H9 (cell line): Measurements from ENCODE around the gene RUFY2. TPM values are rescaled to one million over a fixed set of nuclear protein-coding genes. Genes with fewer than 3 reads are reported as not detected.

ENCODE experiments used
- DNase-seq: peaks from one replicate; pipeline ENCODE4 v3.0.0-alpha.2; 2017
- H2AFZ ChIP-seq: one replicate; pipeline ENCODE4 v1.6.1; 2013; ENCODE audit warnings: mild to moderate bottlenecking, low read length, control low read depth, moderate library complexity
- H2AK5ac ChIP-seq: 2 replicates; pipeline ENCODE4 v1.6.1; 2013; ENCODE audit warnings: low read length, control low read depth, mixed read lengths; ENCODE audit not compliant: insufficient read length
- H2BK120ac ChIP-seq: one replicate; pipeline ENCODE4 v1.6.1; 2013; ENCODE audit warnings: low read depth, mild to moderate bottlenecking, low read length, control low read depth, inconsistent platforms; ENCODE audit not compliant: poor library complexity, severe bottlenecking
- H2BK12ac ChIP-seq: 2 replicates; pipeline ENCODE4 v1.6.1; 2013; ENCODE audit warnings: low read length, control low read depth, mixed read lengths, low read depth; ENCODE audit not compliant: insufficient read length
- H2BK15ac ChIP-seq: 2 replicates; pipeline ENCODE4 v1.6.1; 2013; ENCODE audit warnings: low read depth, low read length, control low read depth
- H2BK20ac ChIP-seq: one replicate; pipeline ENCODE4 v1.6.1; 2013; ENCODE audit warnings: low read depth, mild to moderate bottlenecking, low read length, control low read depth, inconsistent platforms; ENCODE audit not compliant: poor library complexity, severe bottlenecking
- H2BK5ac ChIP-seq: 2 replicates; pipeline ENCODE4 v1.6.1; 2013; ENCODE audit warnings: low read length, control low read depth, mixed read lengths; ENCODE audit not compliant: insufficient read length
- H3K14ac ChIP-seq: 2 replicates; pipeline ENCODE4 v1.6.1; 2013; ENCODE audit warnings: low read length, control low read depth; ENCODE audit not compliant: insufficient read depth
- H3K18ac ChIP-seq: 2 replicates; pipeline ENCODE4 v1.6.1; 2013; ENCODE audit warnings: low read depth, mild to moderate bottlenecking, mixed read lengths, low read length, control low read depth; ENCODE audit not compliant: insufficient read length
- H3K23ac ChIP-seq: 2 replicates; pipeline ENCODE4 v1.6.1; 2013; ENCODE audit warnings: low read length, control low read depth, mixed read lengths, low read depth; ENCODE audit not compliant: insufficient read length
- H3K23me2 ChIP-seq: 2 replicates; pipeline ENCODE4 v1.6.1; 2013; ENCODE audit warnings: low read depth, mild to moderate bottlenecking, mixed read lengths, low read length, control low read depth; ENCODE audit not compliant: insufficient read length, poor library complexity, severe bottlenecking
- H3K27ac ChIP-seq: 2 replicates; pipeline ENCODE4 v1.5.1; 2013; ENCODE audit warnings: low read length, control low read depth, mixed read lengths, low read depth; ENCODE audit not compliant: insufficient read length
- H3K27me3 ChIP-seq: 2 replicates; pipeline ENCODE4 v1.6.1; 2013; ENCODE audit warnings: low read length, control low read depth, inconsistent platforms; ENCODE audit not compliant: insufficient read depth
- H3K4ac ChIP-seq: 2 replicates; pipeline ENCODE4 v1.6.1; 2013; ENCODE audit warnings: low read depth, mild to moderate bottlenecking, control low read depth, inconsistent platforms, low read length, moderate library complexity
- H3K4me1 ChIP-seq: 2 replicates; pipeline ENCODE4 v1.6.1; 2013; ENCODE audit warnings: low read length, control low read depth, inconsistent platforms; ENCODE audit not compliant: insufficient read depth
- H3K4me2 ChIP-seq: 2 replicates; pipeline ENCODE4 v1.6.1; 2013; ENCODE audit warnings: low read length, control low read depth, mixed read lengths; ENCODE audit not compliant: insufficient read length, insufficient read depth
- H3K56ac ChIP-seq: 2 replicates; pipeline ENCODE4 v1.6.1; 2013; ENCODE audit warnings: low read depth, mild to moderate bottlenecking, mixed read lengths, low read length, control low read depth; ENCODE audit not compliant: insufficient read length
- H3K79me1 ChIP-seq: 2 replicates; pipeline ENCODE4 v1.6.1; 2013; ENCODE audit warnings: low read depth, mild to moderate bottlenecking, moderate library complexity, low read length, control low read depth, inconsistent platforms; ENCODE audit not compliant: insufficient read depth, poor library complexity, severe bottlenecking
- H3K79me2 ChIP-seq: 2 replicates; pipeline ENCODE4 v1.6.1; 2013; ENCODE audit warnings: low read length, control low read depth, inconsistent platforms; ENCODE audit not compliant: insufficient read depth
- H3K9ac ChIP-seq: 2 replicates; pipeline ENCODE4 v1.6.1; 2013; ENCODE audit warnings: low read length, control low read depth, mixed read lengths; ENCODE audit not compliant: insufficient read length; ENCODE audit errors: extremely low read depth
- H3K9me3 ChIP-seq: one replicate; pipeline ENCODE4 v1.6.1; 2013; ENCODE audit warnings: low read depth, low read length, inconsistent platforms; ENCODE audit not compliant: control insufficient read depth
- H3T11ph ChIP-seq: one replicate; pipeline ENCODE4 v1.6.1; 2013; ENCODE audit warnings: mild to moderate bottlenecking, low read length, control low read depth, inconsistent platforms
- H4K20me1 ChIP-seq: one replicate; pipeline ENCODE4 v1.6.1; 2013; ENCODE audit not compliant: control insufficient read depth, insufficient read length, insufficient read depth
- H4K5ac ChIP-seq: 2 replicates; pipeline ENCODE4 v1.6.1; 2013; ENCODE audit warnings: low read depth, mild to moderate bottlenecking, mixed read lengths, low read length, control low read depth; ENCODE audit not compliant: insufficient read length
- H4K8ac ChIP-seq: replicated peaks from 2 replicates; pipeline ENCODE4 v1.6.1; 2013; ENCODE audit warnings: low read length, control low read depth, mixed read lengths, low read depth; ENCODE audit not compliant: insufficient read length
- H4K91ac ChIP-seq: 2 replicates; pipeline ENCODE4 v1.6.1; 2013; ENCODE audit warnings: low read depth, mild to moderate bottlenecking, moderate library complexity, mixed read lengths, low read length, control low read depth; ENCODE audit not compliant: insufficient read length
- H3K27ac Mint-ChIP-seq, 3 experiments: 2 replicates in 2 of 3; 3 replicates in 1 of 3; pipeline ENCODE4 v1.8.0; 2020 to 2021; ENCODE audit warnings: mixed read lengths in 3 of 3, mild to moderate bottlenecking in 1 of 3, moderate library complexity in 1 of 3
- H3K27me3 Mint-ChIP-seq: 2 replicates; pipeline ENCODE4 v1.8.0; 2021; ENCODE audit warnings: low read depth, mild to moderate bottlenecking, moderate library complexity, mixed read lengths
- H3K36me3 Mint-ChIP-seq, 3 experiments: 2 replicates in 2 of 3; 3 replicates in 1 of 3; pipeline ENCODE4 v1.8.0; 2020 to 2021; ENCODE audit warnings: low read depth in 3 of 3, mixed read lengths in 3 of 3; ENCODE audit not compliant: insufficient read depth in 1 of 3
- H3K4me1 Mint-ChIP-seq, 2 experiments: 2 replicates each; pipeline ENCODE4 v1.8.0; 2020; ENCODE audit warnings: mixed read lengths in 2 of 2
- H3K4me3 Mint-ChIP-seq, 2 experiments: 2 replicates in 1 of 2; 3 replicates in 1 of 2; pipeline ENCODE4 v1.8.0; 2020 to 2021; ENCODE audit warnings: mild to moderate bottlenecking in 2 of 2, mixed read lengths in 2 of 2, moderate library complexity in 1 of 2
- H3K9me3 Mint-ChIP-seq, 2 experiments: 2 replicates in 1 of 2; 3 replicates in 1 of 2; pipeline ENCODE4 v1.8.0; 2020; ENCODE audit warnings: mild to moderate bottlenecking in 2 of 2, mixed read lengths in 2 of 2, moderate library complexity in 1 of 2
- WGBS: extraction: QIAGEN DNeasy Blood & Tissue Kit; methylation state at CpG from one replicate; pipeline ENCODE4 v1.1.7; 2013; ENCODE audit warnings: missing lambda C conversion rate, low lambda C conversion rate, mixed read lengths; ENCODE audit not compliant: insufficient read length; ENCODE audit errors: extremely low coverage; 5-methylcytosine and 5-hydroxymethylcytosine counted together
- total RNA-seq: library from RNA; stranded (reverse); gene quantifications from 2 replicates; pipeline ENCODE4 v1.2.1, GENCODE V29; 2021
- TF ChIP-seq, protein P1 (sequence below): fragments of 200-600 bp; sonication (generic); conservative IDR thresholded peaks from 3 replicates; pipeline ENCODE4 v1.8.0; 2021; ENCODE audit warnings: antibody characterized with exemption, mild to moderate bottlenecking

Gene RUFY2
- total RNA-seq, 1 experiment from 2014 or later = 14.1 TPM

- Histone ChIP-seq H3K9me3 (no peaks in the 10 kb centered on the region), H3K9ac (no peak overlapping the region), H3K18ac (no peak overlapping the region), H3K27me3 (no peaks in the 10 kb centered on the region), H3K4ac (no peak overlapping the region), H3K79me1 (peaks cover 3% of the 10 kb centered on the region), H4K8ac (no peak overlapping the region), H2BK12ac (no peak overlapping the region), H2BK20ac (no peak overlapping the region), H2BK5ac (no peak overlapping the region), H3T11ph (no peak overlapping the region), H2BK120ac (no peak overlapping the region), H2BK15ac (no peak overlapping the region), H3K23me2 (no peaks in the 10 kb centered on the region), H3K4me1 (no peaks in the 10 kb centered on the region), H3K79me2 (no peaks in the 10 kb centered on the region), H3K27ac (no peak overlapping the region), H2AFZ (no peak overlapping the region), H2AK5ac (no peak overlapping the region), H3K56ac (no peak overlapping the region), H3K23ac (no peak overlapping the region), H4K20me1 (no peaks in the 10 kb centered on the region), H4K5ac (no peak overlapping the region), H3K14ac (no peak overlapping the region), H4K91ac (no peak overlapping the region), H3K4me2 (no peak overlapping the region)
- Mint-ChIP-seq H3K9me3 (no peaks in the 10 kb centered on the region), H3K27ac (no peak overlapping the region), H3K4me1 (no peaks in the 10 kb centered on the region), H3K36me3 (peaks cover 36 to 92% (median 86%) of the 10 kb centered on the region in 3 experiments; a peak in 6 of 7 replicates), H3K4me3 (no peak overlapping the region), H3K27me3 (no peaks in the 10 kb centered on the region)
- no CpG with 5 or more reads among the region's 3 CpGs for WGBS
- TF ChIP-seq, protein P1, sequence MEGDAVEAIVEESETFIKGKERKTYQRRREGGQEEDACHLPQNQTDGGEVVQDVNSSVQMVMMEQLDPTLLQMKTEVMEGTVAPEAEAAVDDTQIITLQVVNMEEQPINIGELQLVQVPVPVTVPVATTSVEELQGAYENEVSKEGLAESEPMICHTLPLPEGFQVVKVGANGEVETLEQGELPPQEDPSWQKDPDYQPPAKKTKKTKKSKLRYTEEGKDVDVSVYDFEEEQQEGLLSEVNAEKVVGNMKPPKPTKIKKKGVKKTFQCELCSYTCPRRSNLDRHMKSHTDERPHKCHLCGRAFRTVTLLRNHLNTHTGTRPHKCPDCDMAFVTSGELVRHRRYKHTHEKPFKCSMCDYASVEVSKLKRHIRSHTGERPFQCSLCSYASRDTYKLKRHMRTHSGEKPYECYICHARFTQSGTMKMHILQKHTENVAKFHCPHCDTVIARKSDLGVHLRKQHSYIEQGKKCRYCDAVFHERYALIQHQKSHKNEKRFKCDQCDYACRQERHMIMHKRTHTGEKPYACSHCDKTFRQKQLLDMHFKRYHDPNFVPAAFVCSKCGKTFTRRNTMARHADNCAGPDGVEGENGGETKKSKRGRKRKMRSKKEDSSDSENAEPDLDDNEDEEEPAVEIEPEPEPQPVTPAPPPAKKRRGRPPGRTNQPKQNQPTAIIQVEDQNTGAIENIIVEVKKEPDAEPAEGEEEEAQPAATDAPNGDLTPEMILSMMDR = no peak
- no peak for DNase-seq
Observed at GRCh38 chr10:68419376-68419775, 12.3 kb upstream of the RUFY2 start.
